ENCODE data around the gene TBC1D14.

DNA sequence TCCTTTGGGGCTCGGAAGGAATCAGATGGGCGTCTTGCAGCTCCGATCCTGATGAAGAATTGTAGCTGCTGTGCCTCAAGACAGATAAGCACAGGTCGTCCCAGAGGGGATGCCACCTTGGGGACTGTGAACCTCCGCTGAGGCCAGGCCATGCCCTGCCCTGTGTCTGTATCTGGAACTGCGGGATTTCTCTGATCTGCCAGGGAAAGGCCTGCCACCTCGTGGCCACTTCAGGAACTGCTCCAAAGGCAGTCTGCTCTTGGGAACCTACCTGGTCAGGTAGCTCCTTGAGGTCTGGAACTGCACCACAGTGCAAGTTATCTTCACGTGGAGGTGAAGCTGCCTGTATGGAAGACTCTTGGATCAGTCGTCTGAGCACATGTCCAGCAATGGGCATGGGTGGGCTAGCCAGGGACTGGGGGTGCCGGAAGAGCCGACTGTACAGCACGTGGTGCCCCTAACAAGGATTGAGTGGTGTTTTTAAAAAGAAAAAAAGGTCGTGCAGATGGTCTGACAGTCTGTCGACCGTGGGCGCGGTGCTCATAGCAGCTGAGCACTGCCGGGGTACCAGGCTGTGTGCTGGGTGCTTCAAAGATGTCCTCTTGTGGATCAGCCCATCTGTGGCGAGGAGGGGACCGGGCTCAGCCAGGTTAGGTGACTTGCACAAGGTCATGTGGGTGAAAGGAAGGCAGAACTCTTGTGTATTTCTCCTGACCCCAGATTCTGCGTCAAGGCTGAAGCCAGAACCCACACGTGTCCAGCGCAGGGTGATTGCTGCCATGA is 161.3 kb downstream of the TBC1D14 start:
- TF ChIP-seq CTCF (IDR thresholded peaks at IDR 0.05 in 4 of 5, conservative IDR thresholded peaks at IDR 0.05 in 1 of 5) (peak; percentile 97 to 99 (median 97)), POLR2A (IDR thresholded peaks at IDR 0.05) (no peak)

All from gastrocnemius medialis (tissue), 4 donors.